Activated CD4-positive, alpha-beta T cell treated with anti-CD3 and anti-CD28 coated beads, Interleukin-2, amount 50 U/mL, for 4 hours (primary cell): ENCODE data around the gene TRPV5.

Experiments
- DNase-seq, 2 experiments: peaks; one replicate each; pipeline ENCODE4 v3.0.0-alpha.2; 2020

Gene TRPV5

GRCh38 chr7:142908290-142908689 is 25.3 kb downstream of the TRPV5 start:
- no peak for DNase-seq

- no peak for DNase-seq
Observed at GRCh38 chr7:142906643-142907042, 26.9 kb downstream of the TRPV5 start.

- DNase-seq = no peak
Observed at GRCh38 chr7:142905759-142906158, 27.8 kb downstream of the TRPV5 start.

- DNase-seq = no peak
Observed at GRCh38 chr7:142904128-142904527, 29.4 kb downstream of the TRPV5 start.

GRCh38 chr7:142901426-142902259 is 31.9 kb downstream of the TRPV5 start:
- no peak for DNase-seq

GRCh38 chr7:142899661-142900060 is 33.9 kb downstream of the TRPV5 start:
- no peak for DNase-seq

- DNase-seq = no peak
Observed at GRCh38 chr7:142898377-142899170, 35.0 kb downstream of the TRPV5 start.

GRCh38 chr7:142897691-142898090 is 35.9 kb downstream of the TRPV5 start:
- no peak for DNase-seq

- no peak for DNase-seq
Observed at GRCh38 chr7:142896741-142897379, 36.7 kb downstream of the TRPV5 start.

- DNase-seq = no peak
Observed at GRCh38 chr7:142896151-142896550, 37.4 kb downstream of the TRPV5 start.

GRCh38 chr7:142894985-142895593 is 38.5 kb downstream of the TRPV5 start:
- no peak for DNase-seq

- DNase-seq = no peak
Observed at GRCh38 chr7:142894112-142894984, 39.2 kb downstream of the TRPV5 start.

- no peak for DNase-seq
Observed at GRCh38 chr7:142892951-142893350, 40.6 kb downstream of the TRPV5 start.

GRCh38 chr7:142891490-142892082 is 42.0 kb downstream of the TRPV5 start:
- no peak for DNase-seq

GRCh38 chr7:142890874-142891485 is 42.6 kb downstream of the TRPV5 start:
- no peak for DNase-seq

- DNase-seq = no peak
Observed at GRCh38 chr7:142889816-142890215, 43.7 kb downstream of the TRPV5 start.

- no peak for DNase-seq
Observed at GRCh38 chr7:142887282-142888015, 46.1 kb downstream of the TRPV5 start.

GRCh38 chr7:142886866-142887265 is 46.7 kb downstream of the TRPV5 start:
- DNase-seq = no peak

- DNase-seq = no peak
Observed at GRCh38 chr7:142885311-142886230, 48.0 kb downstream of the TRPV5 start, which contains the start of gene TRPV6. TSS of gene TRPV6 (minus strand) at chr7:142885745.
